Neural progenitor cell (in vitro differentiated cells): ENCODE data around the gene DMWD.

Experiments used
- CTCF ChIP-seq: fragments of 200-600 bp; sonication (generic); IDR thresholded peaks from 2 replicates; pipeline ENCODE4 v1.5.1; 2017; ENCODE audit warnings: antibody characterized with exemption, mild to moderate bottlenecking
- EZH2 ChIP-seq: fragments of 200-600 bp; sonication (generic); IDR thresholded peaks from 2 replicates; pipeline ENCODE4 v1.6.1; 2017; ENCODE audit warnings: antibody characterized with exemption, mild to moderate bottlenecking, moderate library complexity
- EZH2phosphoT487 ChIP-seq: fragments of 200-600 bp; sonication (generic); IDR thresholded peaks from 2 replicates; pipeline ENCODE4 v1.6.1; 2017; ENCODE audit warnings: antibody characterized with exemption

GRCh38 chr19:45772130-45772840 lies 20.4 kb downstream of the DMWD start:
- no peak for TF ChIP-seq CTCF
- TF ChIP-seq EZH2, result no peak
- TF ChIP-seq EZH2phosphoT487, result no peak
